Fibroblast of upper back skin (primary cell): ENCODE results near the gene ARHGAP18.
A peak's percentile ranks its signal among the peaks of the same experiment; 100 is the strongest.
"Not testable (repeated sequence)": the region's sequence is repeated elsewhere in the genome, so short reads cannot be mapped to it uniquely, and the experiment has no call there.

ENCODE experiments used
- DNase-seq: peaks from one replicate; pipeline ENCODE4 v3.0.0-alpha.2; 2013

ARHGAP18 gene

DNA sequence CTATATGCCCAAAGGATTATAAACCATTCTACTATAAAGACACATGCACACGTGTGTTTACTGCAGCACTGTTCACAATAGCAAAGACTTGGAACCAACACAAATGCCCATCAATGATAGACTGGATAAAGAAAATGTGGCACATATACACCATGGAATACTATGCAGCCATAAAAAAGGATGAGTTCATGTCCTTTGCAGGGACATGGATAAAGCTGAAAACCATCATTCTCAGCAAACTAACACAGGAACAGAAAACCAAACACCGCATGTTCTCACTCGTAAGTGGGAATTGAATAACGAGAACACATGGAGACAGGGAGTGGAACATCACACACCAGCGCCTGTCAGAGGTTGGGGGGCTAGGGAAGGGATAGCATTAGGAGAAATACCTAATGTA is 135.4 kb downstream of the ARHGAP18 start:
- not testable (repeated sequence) for DNase-seq

GRCh38 chr6:129570929-129571328 is 139.0 kb downstream of the ARHGAP18 start:
- not testable (repeated sequence) for DNase-seq

GRCh38 chr6:129568015-129568414 is 142.0 kb downstream of the ARHGAP18 start:
- DNase-seq, result no peak

GRCh38 chr6:129567374-129567773 is 142.6 kb downstream of the ARHGAP18 start:
- DNase-seq, result peak; percentile 17

DNA sequence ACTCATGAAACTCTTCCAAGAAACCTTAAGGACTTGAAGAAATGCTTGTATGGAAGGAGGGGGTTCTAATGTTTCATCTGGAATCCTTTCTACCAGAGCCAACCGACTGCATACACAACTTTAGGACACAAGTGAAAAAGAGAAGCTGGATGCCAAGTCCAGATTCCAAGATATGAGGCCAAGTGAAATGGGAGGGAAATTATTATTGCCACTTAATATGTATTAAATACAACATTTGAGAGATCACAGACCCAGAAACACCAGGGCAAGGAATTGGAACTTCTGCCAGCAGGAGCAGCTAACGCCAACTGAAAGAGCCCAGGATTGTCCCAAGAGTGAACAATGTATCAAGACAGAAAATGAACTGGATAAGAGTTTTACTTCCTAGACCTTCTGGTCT is 144.2 kb downstream of the ARHGAP18 start:
- DNase-seq, result no peak

DNA sequence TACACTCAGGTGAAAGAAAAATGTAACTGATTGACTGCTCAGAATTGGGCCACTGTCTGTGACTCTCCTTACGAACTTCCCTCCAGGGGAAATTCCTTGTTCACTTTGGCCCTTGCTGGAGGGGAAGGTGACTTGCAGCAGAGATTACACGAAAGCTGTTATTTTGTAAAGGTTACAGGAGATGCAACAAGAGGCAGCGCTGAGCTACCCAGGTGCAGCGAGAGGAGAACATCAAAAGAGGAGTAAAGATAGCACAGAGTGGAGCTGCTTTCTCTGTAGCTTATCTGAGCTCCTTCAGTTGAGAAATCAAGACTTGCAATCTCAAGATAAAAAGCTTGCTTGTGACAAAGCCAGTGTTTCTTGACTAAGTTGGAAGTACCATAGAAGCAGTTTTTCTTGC is 144.6 kb downstream of the ARHGAP18 start:
- DNase-seq, result no peak

DNA sequence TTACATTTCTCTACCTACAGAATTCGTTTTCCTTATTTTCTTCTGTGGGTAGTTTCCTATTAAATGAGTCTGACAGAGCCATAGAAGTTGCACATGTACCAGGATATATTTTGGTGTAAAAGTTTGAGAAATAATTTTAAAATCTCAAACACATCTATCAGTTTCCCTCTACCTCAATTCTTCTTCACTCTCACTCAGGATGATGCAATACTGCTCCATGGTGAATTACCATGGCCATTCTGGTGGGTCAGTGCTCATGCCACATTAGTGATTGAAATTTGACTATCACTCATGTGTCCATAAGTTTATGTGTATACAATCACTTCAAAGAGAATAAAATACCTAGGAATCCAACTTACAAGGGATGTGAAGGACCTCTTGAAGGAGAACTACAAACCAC is 151.7 kb downstream of the ARHGAP18 start:
- no peak for DNase-seq

DNA sequence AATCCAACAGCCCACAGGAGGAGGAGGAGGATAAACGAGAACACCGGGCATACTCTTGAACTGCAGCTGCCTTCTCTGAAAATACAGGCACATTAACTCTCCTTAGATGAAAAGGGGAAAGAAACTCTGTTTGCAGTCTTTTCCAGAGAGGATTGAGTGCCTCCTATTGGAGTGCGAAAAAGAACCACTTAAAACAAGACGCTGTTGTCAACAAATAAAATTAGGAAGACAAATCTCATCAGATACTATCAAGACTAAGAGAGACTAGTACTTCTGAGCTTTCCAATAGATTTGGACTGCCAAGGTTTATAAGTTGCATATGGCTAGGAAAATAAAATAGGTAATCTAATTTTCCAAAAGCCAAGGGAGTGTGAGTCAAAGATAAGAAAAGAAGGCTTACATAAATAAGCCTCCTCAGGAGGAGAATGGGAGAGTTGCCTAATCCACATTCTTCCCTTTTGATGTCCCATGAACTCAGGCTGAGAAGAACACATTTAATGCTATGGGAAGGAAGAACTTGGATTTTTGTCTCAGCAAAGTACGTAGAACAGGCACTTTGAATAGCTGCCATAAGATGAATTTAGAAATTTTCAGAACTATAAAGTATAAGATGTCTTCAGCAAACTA is 154.7 kb downstream of the ARHGAP18 start:
- peak; percentile 37 for DNase-seq

DNA sequence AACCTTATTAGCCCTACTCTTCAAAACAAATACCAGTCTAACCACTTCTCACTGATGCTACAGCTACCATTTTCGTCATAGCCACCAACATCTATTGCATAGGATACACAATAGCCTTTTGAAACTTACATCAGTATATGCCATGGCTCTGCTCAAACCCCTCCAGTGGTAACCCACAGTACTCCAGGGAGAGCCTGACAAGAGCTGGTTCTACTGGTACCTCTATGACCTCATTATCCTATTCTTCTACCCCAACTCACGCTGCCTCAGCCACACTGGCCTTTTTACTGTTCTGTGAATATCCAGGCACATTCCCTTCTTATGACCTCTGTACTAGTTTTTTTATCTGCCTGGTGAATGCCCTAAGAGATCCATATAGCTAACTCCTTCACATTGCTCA is 157.6 kb downstream of the ARHGAP18 start:
- DNase-seq, result no peak

- no peak for DNase-seq
Observed at GRCh38 chr6:129551486-129551885, 158.5 kb downstream of the ARHGAP18 start.

- no peak for DNase-seq
Observed at GRCh38 chr6:129546702-129547101, 163.3 kb downstream of the ARHGAP18 start.

- DNase-seq, result no peak
Observed at GRCh38 chr6:129544892-129545612, 164.9 kb downstream of the ARHGAP18 start.

- DNase-seq, result no peak
Observed at GRCh38 chr6:129543981-129544380, 166.0 kb downstream of the ARHGAP18 start.

DNA sequence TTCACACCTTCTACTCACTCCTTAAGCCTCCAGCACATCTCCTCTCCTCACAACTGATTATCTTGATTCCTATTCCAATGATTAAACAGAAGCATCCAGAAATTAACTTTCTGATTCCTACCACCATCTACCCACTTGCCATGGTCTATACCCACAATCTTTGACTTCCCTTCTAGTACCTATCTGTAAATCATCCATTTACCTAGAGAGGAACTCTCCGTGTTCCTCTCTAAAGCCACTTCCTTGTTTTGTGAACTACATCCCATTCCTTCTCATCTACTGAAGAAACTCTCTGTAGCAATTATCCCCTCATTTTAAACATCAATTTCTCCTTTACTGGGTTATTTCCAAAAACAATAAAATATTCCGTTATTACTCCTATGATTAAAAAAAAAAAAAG is 167.3 kb downstream of the ARHGAP18 start:
- no peak for DNase-seq

- no peak for DNase-seq
Observed at GRCh38 chr6:129539032-129539431, 170.9 kb downstream of the ARHGAP18 start.

GRCh38 chr6:129536271-129536670 is 173.7 kb downstream of the ARHGAP18 start:
- no peak for DNase-seq

GRCh38 chr6:129534926-129535325 is 175.1 kb downstream of the ARHGAP18 start:
- DNase-seq, result no peak
